ENCODE results near the gene APBB2.

APBB2 gene

GRCh38 chr4:41041551-41041950, 172.8 kb downstream of the APBB2 start:
- H3K27me3 ChIP-seq (replicated peaks; ENCODE audit: control insufficient read depth, insufficient read depth, low read length, poor library complexity, severe bottlenecking) = no peaks in the 10 kb centered on the region
- no peak overlapping the region for H3K27ac ChIP-seq (ENCODE audit: insufficient read depth, low read length, poor library complexity, severe bottlenecking)
- H3K36me3 ChIP-seq (ENCODE audit: control insufficient read depth, insufficient read depth, low read length) = no peaks in the 10 kb centered on the region
- DNase-seq = no peak
- no peak overlapping the region for H3K4me3 ChIP-seq (ENCODE audit: insufficient read depth, low read depth, low read length, poor library complexity, severe bottlenecking)
- H3K4me1 ChIP-seq (ENCODE audit: control insufficient read depth, insufficient read depth, low read length, poor library complexity, severe bottlenecking) = no peaks in the 10 kb centered on the region
- no peaks in the 10 kb centered on the region for H3K9me3 ChIP-seq (ENCODE audit: control insufficient read depth, low read length)

- Histone ChIP-seq H3K4me1 (ENCODE audit: control insufficient read depth, insufficient read depth, low read length, poor library complexity, severe bottlenecking) (no peaks in the 10 kb centered on the region), H3K4me3 (ENCODE audit: insufficient read depth, low read depth, low read length, poor library complexity, severe bottlenecking) (no peak overlapping the region), H3K27me3 (replicated peaks; ENCODE audit: control insufficient read depth, insufficient read depth, low read length, poor library complexity, severe bottlenecking) (no peaks in the 10 kb centered on the region), H3K36me3 (ENCODE audit: control insufficient read depth, insufficient read depth, low read length) (no peaks in the 10 kb centered on the region), H3K27ac (ENCODE audit: insufficient read depth, low read length, poor library complexity, severe bottlenecking) (no peak overlapping the region), H3K9me3 (ENCODE audit: control insufficient read depth, low read length) (no peaks in the 10 kb centered on the region)
- no peak for DNase-seq
Observed at GRCh38 chr4:41039317-41039716, 175.0 kb downstream of the APBB2 start.

GRCh38 chr4:41038304-41038703, 176.0 kb downstream of the APBB2 start:
- Histone ChIP-seq H3K36me3 (ENCODE audit: control insufficient read depth, insufficient read depth, low read length) (no peaks in the 10 kb centered on the region), H3K9me3 (ENCODE audit: control insufficient read depth, low read length) (no peaks in the 10 kb centered on the region), H3K4me3 (ENCODE audit: insufficient read depth, low read depth, low read length, poor library complexity, severe bottlenecking) (no peak overlapping the region), H3K27me3 (replicated peaks; ENCODE audit: control insufficient read depth, insufficient read depth, low read length, poor library complexity, severe bottlenecking) (no peaks in the 10 kb centered on the region), H3K27ac (ENCODE audit: insufficient read depth, low read length, poor library complexity, severe bottlenecking) (no peak overlapping the region), H3K4me1 (ENCODE audit: control insufficient read depth, insufficient read depth, low read length, poor library complexity, severe bottlenecking) (no peaks in the 10 kb centered on the region)
- no peak for DNase-seq

- no peaks in the 10 kb centered on the region for H3K4me1 ChIP-seq (ENCODE audit: control insufficient read depth, insufficient read depth, low read length, poor library complexity, severe bottlenecking)
- DNase-seq = no peak
- no peaks in the 10 kb centered on the region for H3K36me3 ChIP-seq (ENCODE audit: control insufficient read depth, insufficient read depth, low read length)
- H3K27ac ChIP-seq (ENCODE audit: insufficient read depth, low read length, poor library complexity, severe bottlenecking) = no peak overlapping the region
- H3K27me3 ChIP-seq (replicated peaks; ENCODE audit: control insufficient read depth, insufficient read depth, low read length, poor library complexity, severe bottlenecking) = no peaks in the 10 kb centered on the region
- no peak overlapping the region for H3K4me3 ChIP-seq (ENCODE audit: insufficient read depth, low read depth, low read length, poor library complexity, severe bottlenecking)
- no peaks in the 10 kb centered on the region for H3K9me3 ChIP-seq (ENCODE audit: control insufficient read depth, low read length)
Observed at GRCh38 chr4:41029098-41029497, 185.2 kb downstream of the APBB2 start.

- Histone ChIP-seq H3K27me3 (replicated peaks; ENCODE audit: control insufficient read depth, insufficient read depth, low read length, poor library complexity, severe bottlenecking) (no peaks in the 10 kb centered on the region), H3K4me1 (ENCODE audit: control insufficient read depth, insufficient read depth, low read length, poor library complexity, severe bottlenecking) (no peaks in the 10 kb centered on the region), H3K9me3 (ENCODE audit: control insufficient read depth, low read length) (no peaks in the 10 kb centered on the region), H3K27ac (ENCODE audit: insufficient read depth, low read length, poor library complexity, severe bottlenecking) (no peak overlapping the region), H3K4me3 (ENCODE audit: insufficient read depth, low read depth, low read length, poor library complexity, severe bottlenecking) (no peak overlapping the region), H3K36me3 (ENCODE audit: control insufficient read depth, insufficient read depth, low read length) (no peaks in the 10 kb centered on the region)
- no peak for DNase-seq
Observed at GRCh38 chr4:41028392-41029076, 185.8 kb downstream of the APBB2 start.

- H3K4me3 ChIP-seq (ENCODE audit: insufficient read depth, low read depth, low read length, poor library complexity, severe bottlenecking) = no peak overlapping the region
- DNase-seq = no peak
- no peaks in the 10 kb centered on the region for H3K4me1 ChIP-seq (ENCODE audit: control insufficient read depth, insufficient read depth, low read length, poor library complexity, severe bottlenecking)
- no peak overlapping the region for H3K27ac ChIP-seq (ENCODE audit: insufficient read depth, low read length, poor library complexity, severe bottlenecking)
- no peaks in the 10 kb centered on the region for H3K36me3 ChIP-seq (ENCODE audit: control insufficient read depth, insufficient read depth, low read length)
- H3K9me3 ChIP-seq (ENCODE audit: control insufficient read depth, low read length) = no peaks in the 10 kb centered on the region
- H3K27me3 ChIP-seq (replicated peaks; ENCODE audit: control insufficient read depth, insufficient read depth, low read length, poor library complexity, severe bottlenecking) = no peaks in the 10 kb centered on the region
Observed at GRCh38 chr4:41026971-41027370, 187.4 kb downstream of the APBB2 start.

GRCh38 chr4:41025824-41026223, 188.5 kb downstream of the APBB2 start:
- H3K4me1 ChIP-seq (ENCODE audit: control insufficient read depth, insufficient read depth, low read length, poor library complexity, severe bottlenecking) = no peaks in the 10 kb centered on the region
- H3K9me3 ChIP-seq (ENCODE audit: control insufficient read depth, low read length) = no peaks in the 10 kb centered on the region
- no peak for DNase-seq
- no peaks in the 10 kb centered on the region for H3K36me3 ChIP-seq (ENCODE audit: control insufficient read depth, insufficient read depth, low read length)
- H3K27ac ChIP-seq (ENCODE audit: insufficient read depth, low read length, poor library complexity, severe bottlenecking) = no peak overlapping the region
- no peaks in the 10 kb centered on the region for H3K27me3 ChIP-seq (replicated peaks; ENCODE audit: control insufficient read depth, insufficient read depth, low read length, poor library complexity, severe bottlenecking)
- no peak overlapping the region for H3K4me3 ChIP-seq (ENCODE audit: insufficient read depth, low read depth, low read length, poor library complexity, severe bottlenecking)

- Histone ChIP-seq H3K27ac (ENCODE audit: insufficient read depth, low read length, poor library complexity, severe bottlenecking) (no peak overlapping the region), H3K4me1 (ENCODE audit: control insufficient read depth, insufficient read depth, low read length, poor library complexity, severe bottlenecking) (no peaks in the 10 kb centered on the region), H3K4me3 (ENCODE audit: insufficient read depth, low read depth, low read length, poor library complexity, severe bottlenecking) (no peak overlapping the region), H3K27me3 (replicated peaks; ENCODE audit: control insufficient read depth, insufficient read depth, low read length, poor library complexity, severe bottlenecking) (no peaks in the 10 kb centered on the region), H3K9me3 (ENCODE audit: control insufficient read depth, low read length) (no peaks in the 10 kb centered on the region), H3K36me3 (ENCODE audit: control insufficient read depth, insufficient read depth, low read length) (no peaks in the 10 kb centered on the region)
- DNase-seq = no peak
Observed at GRCh38 chr4:41024556-41025491, 189.5 kb downstream of the APBB2 start.

- Histone ChIP-seq H3K9me3 (ENCODE audit: control insufficient read depth, low read length) (no peaks in the 10 kb centered on the region), H3K27ac (ENCODE audit: insufficient read depth, low read length, poor library complexity, severe bottlenecking) (no peak overlapping the region), H3K4me3 (ENCODE audit: insufficient read depth, low read depth, low read length, poor library complexity, severe bottlenecking) (no peak overlapping the region), H3K36me3 (ENCODE audit: control insufficient read depth, insufficient read depth, low read length) (no peaks in the 10 kb centered on the region), H3K27me3 (replicated peaks; ENCODE audit: control insufficient read depth, insufficient read depth, low read length, poor library complexity, severe bottlenecking) (no peaks in the 10 kb centered on the region), H3K4me1 (ENCODE audit: control insufficient read depth, insufficient read depth, low read length, poor library complexity, severe bottlenecking) (no peaks in the 10 kb centered on the region)
- no peak for DNase-seq
Observed at GRCh38 chr4:41022116-41022515, 192.2 kb downstream of the APBB2 start.

- Histone ChIP-seq H3K27ac (ENCODE audit: insufficient read depth, low read length, poor library complexity, severe bottlenecking) (no peak overlapping the region), H3K36me3 (ENCODE audit: control insufficient read depth, insufficient read depth, low read length) (no peaks in the 10 kb centered on the region), H3K9me3 (ENCODE audit: control insufficient read depth, low read length) (no peaks in the 10 kb centered on the region), H3K27me3 (replicated peaks; ENCODE audit: control insufficient read depth, insufficient read depth, low read length, poor library complexity, severe bottlenecking) (no peaks in the 10 kb centered on the region), H3K4me1 (ENCODE audit: control insufficient read depth, insufficient read depth, low read length, poor library complexity, severe bottlenecking) (no peaks in the 10 kb centered on the region), H3K4me3 (ENCODE audit: insufficient read depth, low read depth, low read length, poor library complexity, severe bottlenecking) (no peak overlapping the region)
- no peak for DNase-seq
Observed at GRCh38 chr4:41015016-41015675, 199.2 kb downstream of the APBB2 start.
